Endothelial cell (in vitro differentiated cells): ENCODE results near the gene MEIOC. TPM values are rescaled to one million over a fixed set of nuclear protein-coding genes. Genes with fewer than 3 reads are reported as not detected.
"Not testable (repeated sequence)": the region's sequence is repeated elsewhere in the genome, so short reads cannot be mapped to it uniquely, and the experiment has no call there.

Source experiments
- DNase-seq: peaks from one replicate; pipeline ENCODE4 v3.0.0; 2021; ENCODE audit warnings: low spot score
- H3K27ac Mint-ChIP-seq: one replicate; pipeline ENCODE4 v1.8.0; 2021; ENCODE audit warnings: mixed read lengths, inconsistent platforms; ENCODE audit not compliant: unreplicated experiment
- H3K27me3 Mint-ChIP-seq: one replicate; pipeline ENCODE4 v1.8.0; 2021; ENCODE audit warnings: mild to moderate bottlenecking, moderate library complexity, mixed read lengths, inconsistent platforms; ENCODE audit not compliant: unreplicated experiment
- H3K36me3 Mint-ChIP-seq: one replicate; pipeline ENCODE4 v1.8.0; 2021; ENCODE audit warnings: mild to moderate bottlenecking, low read depth, mixed read lengths, inconsistent platforms; ENCODE audit not compliant: unreplicated experiment
- H3K4me1 Mint-ChIP-seq: one replicate; pipeline ENCODE4 v1.8.0; 2021; ENCODE audit warnings: mild to moderate bottlenecking, mixed read lengths, inconsistent platforms; ENCODE audit not compliant: unreplicated experiment
- H3K4me3 Mint-ChIP-seq: one replicate; pipeline ENCODE4 v1.8.0; 2021; ENCODE audit warnings: mild to moderate bottlenecking, mixed read lengths, inconsistent platforms; ENCODE audit not compliant: unreplicated experiment
- H3K9me3 Mint-ChIP-seq: one replicate; pipeline ENCODE4 v1.8.0; 2021; ENCODE audit warnings: mixed read lengths, inconsistent platforms; ENCODE audit not compliant: unreplicated experiment
- CTCF ChIP-seq: fragments of 200-600 bp; sonication (generic); IDR thresholded peaks from one replicate; pipeline ENCODE4 v1.5.0; 2021; ENCODE audit warnings: antibody characterized with exemption; ENCODE audit not compliant: unreplicated experiment
- total RNA-seq: library from RNA; stranded (reverse); fragmentation: NEBNext Ultra II Directional; extraction: Animal tissue kit (Norgen Biotek cat#: 25700); gene quantifications from one replicate; pipeline ENCODE4 v1.2.1, GENCODE V29; 2021; ENCODE audit not compliant: unreplicated experiment

MEIOC gene
- total RNA-seq, 1 donor from 2014 or later, result not detected

- peak; percentile 80 for TF ChIP-seq CTCF
- H3K4me3 Mint-ChIP-seq, result no peak overlapping the region
- DNase-seq, result no peak
- no peaks in the 10 kb centered on the region for H3K36me3 Mint-ChIP-seq
- H3K27me3 Mint-ChIP-seq, result no peaks in the 10 kb centered on the region
- no peaks in the 10 kb centered on the region for H3K4me1 Mint-ChIP-seq
- no peaks in the 10 kb centered on the region for H3K9me3 Mint-ChIP-seq
- H3K27ac Mint-ChIP-seq, result no peak overlapping the region
Measured at GRCh38 chr17:44672479-44673093, 16.3 kb downstream of the MEIOC start.

- TF ChIP-seq CTCF, result no peak
- H3K27ac Mint-ChIP-seq, result no peak overlapping the region
- no peaks in the 10 kb centered on the region for H3K4me1 Mint-ChIP-seq
Measured at GRCh38 chr17:44673893-44674292, 17.6 kb downstream of the MEIOC start.

GRCh38 chr17:44677136-44677535 is 20.9 kb downstream of the MEIOC start:
- peaks cover 3% of the 10 kb centered on the region for H3K36me3 Mint-ChIP-seq
- H3K27me3 Mint-ChIP-seq, result no peaks in the 10 kb centered on the region
- TF ChIP-seq CTCF, result no peak
- no peak overlapping the region for H3K27ac Mint-ChIP-seq
- no peak for DNase-seq
- H3K9me3 Mint-ChIP-seq, result no peaks in the 10 kb centered on the region
- no peak overlapping the region for H3K4me3 Mint-ChIP-seq
- no peaks in the 10 kb centered on the region for H3K4me1 Mint-ChIP-seq

More at GRCh38 chr17:44673893-44674292, 17.6 kb downstream of the MEIOC start:
- no peak for DNase-seq
- Mint-ChIP-seq H3K36me3 (peaks cover 3% of the 10 kb centered on the region), H3K9me3 (no peaks in the 10 kb centered on the region), H3K4me3 (no peak overlapping the region), H3K27me3 (no peaks in the 10 kb centered on the region)

GRCh38 chr17:44683303-44683702 is 27.0 kb downstream of the MEIOC start:
- H3K4me1 Mint-ChIP-seq, DNase-seq, H3K27me3 Mint-ChIP-seq, H3K4me3 Mint-ChIP-seq, H3K27ac Mint-ChIP-seq, H3K9me3 Mint-ChIP-seq: not testable (repeated sequence)
- H3K36me3 Mint-ChIP-seq, result peaks cover 13% of the 10 kb centered on the region

GRCh38 chr17:44687756-44688155 is 31.5 kb downstream of the MEIOC start:
- peak overlapping the region; percentile 34 for H3K4me3 Mint-ChIP-seq
- H3K9me3 Mint-ChIP-seq, result no peaks in the 10 kb centered on the region
- H3K27ac Mint-ChIP-seq, result no peak overlapping the region
- peaks cover 13% of the 10 kb centered on the region for H3K36me3 Mint-ChIP-seq
- no peak for DNase-seq
- peaks cover 3% of the 10 kb centered on the region for H3K27me3 Mint-ChIP-seq
- peaks cover 14% of the 10 kb centered on the region for H3K4me1 Mint-ChIP-seq
- TF ChIP-seq CTCF, result no peak
